HG02840 (cell line): ENCODE measurements around the gene PPIB.

Experiments
- ATAC-seq: cut with Tn5 transposase; IDR thresholded peaks from one replicate; pipeline ENCODE4 v1.9.1; 2021; ENCODE audit warnings: mild to moderate bottlenecking, moderate library complexity, moderate number of reproducible peaks; ENCODE audit not compliant: unreplicated experiment, low FRiP score

Gene PPIB

DNA sequence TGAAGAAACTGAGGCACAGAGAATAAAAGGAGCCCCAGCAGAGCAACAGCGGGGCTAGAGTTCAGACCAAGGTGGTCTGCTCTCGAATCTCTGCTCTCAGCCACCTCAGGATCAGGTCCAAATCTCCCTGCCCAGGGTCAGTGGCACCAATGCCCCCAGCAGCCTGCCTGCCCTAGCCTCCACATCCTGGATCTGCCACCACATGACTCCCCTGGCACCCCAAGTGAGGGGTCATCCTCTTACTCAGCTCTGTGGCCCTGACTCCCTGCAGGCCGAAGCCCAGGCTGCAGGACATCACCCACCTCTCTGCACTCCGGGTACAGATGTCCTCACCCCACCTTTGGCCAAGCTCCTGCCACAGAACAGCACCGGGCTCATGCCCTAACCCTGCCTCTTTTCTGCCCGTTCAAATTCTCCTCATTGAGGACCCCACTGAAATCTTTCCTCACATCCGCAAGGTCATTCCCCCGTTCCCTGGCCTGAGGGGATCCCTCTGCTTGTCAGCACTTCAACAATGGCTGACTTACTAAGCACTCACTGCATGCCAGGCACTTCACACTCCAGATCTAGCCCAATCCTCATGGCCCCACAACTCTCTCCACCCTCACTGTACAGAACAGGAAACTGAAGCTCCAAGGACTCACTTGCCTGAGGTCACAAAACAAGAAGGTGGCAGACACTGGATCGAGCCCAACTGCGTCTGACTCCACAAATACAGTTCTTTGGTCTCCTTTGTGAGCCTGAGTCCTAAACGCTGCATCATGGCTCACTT is 4.3 kb downstream of the PPIB start:
- no peak for ATAC-seq

DNA sequence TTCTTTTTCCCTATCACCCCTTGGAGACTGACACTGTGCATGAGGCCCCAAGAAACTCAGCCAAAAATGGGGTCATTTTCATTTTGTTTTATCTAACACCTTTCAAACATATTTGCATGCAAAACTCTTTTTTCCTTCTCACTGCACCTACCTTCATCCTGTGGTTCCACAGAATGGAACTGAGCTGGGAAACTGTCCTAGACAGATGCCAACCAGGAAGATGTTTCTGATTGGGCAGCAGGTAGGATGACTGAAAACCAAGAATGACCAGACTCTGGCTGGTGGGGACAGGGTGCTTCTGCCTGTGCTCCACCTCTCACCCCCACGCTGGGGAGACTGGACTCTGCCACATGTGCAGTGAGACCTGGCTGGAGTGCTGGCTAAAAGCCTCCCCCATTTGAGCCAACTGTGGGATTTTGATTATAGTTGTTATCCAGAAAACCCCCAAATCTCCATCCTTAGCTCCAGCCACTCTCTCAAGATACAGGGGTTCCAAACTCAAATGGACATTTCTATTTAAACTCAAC is 5.2 kb downstream of the PPIB start:
- no peak for ATAC-seq

DNA sequence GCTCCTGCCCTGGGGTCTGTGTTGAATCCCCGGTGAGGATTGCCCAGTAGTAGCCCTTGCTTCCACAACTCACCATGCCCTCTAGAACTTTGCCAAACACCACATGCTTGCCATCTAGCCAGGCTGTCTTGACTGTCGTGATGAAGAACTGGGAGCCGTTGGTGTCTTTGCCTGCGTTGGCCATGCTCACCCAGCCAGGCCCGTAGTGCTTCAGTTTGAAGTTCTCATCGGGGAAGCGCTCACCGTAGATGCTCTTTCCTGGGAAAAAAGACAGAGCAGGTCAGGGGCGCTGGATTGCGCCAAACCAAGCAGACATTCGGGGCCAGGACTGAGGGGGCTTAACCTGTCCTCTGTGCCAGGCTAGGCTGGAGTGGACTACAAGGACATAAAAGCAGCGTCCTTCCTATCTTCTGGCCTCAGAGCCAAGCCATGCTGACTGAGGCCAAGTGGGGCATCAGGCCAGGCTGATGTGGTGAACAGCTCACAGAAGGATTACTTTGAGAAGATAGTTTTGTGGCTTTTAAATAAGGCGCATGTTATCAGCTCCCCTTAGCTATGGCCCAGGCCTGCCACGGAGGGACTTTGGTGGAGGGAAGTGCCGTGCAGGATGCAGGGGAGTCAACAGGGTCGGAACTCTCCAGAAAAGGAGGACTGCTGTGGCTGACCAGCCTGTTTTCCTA is 6.0 kb downstream of the PPIB start:
- no peak for ATAC-seq

DNA sequence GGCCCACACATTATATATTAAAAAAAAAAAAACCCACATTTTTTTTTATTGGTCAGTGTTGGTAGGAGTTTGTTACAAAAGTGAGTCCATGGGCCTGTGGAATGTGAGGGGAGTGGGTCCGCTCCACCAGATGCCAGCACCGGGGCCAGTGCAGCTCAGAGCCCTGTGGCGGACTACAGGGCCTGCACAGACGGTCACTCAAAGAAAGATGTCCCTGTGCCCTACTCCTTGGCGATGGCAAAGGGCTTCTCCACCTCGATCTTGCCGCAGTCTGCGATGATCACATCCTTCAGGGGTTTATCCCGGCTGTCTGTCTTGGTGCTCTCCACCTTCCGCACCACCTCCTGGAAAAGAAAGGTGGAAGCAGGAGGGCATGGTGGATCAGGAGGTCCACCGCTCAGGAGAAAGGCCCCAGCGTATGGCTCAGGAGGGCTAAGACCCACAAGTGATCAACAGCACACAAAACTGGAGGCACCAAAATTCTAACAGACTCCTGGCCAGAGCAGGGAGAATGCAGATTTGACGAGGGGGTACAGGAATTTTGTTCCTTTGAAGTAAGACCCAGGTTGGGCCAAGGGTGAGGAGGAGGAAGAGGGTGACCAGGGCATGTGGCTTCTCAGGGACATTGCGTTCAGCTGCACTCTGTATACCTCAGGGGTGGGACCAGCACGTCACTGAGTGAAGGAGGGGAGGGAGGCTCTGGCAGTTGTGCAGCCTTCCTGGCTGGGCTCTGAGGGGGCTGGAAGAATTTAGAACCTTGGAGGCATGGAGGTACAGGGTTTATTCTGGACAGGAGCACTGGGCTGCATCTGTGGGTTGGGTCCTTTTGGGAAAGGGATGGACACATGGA is 6.8 kb downstream of the PPIB start:
- no peak for ATAC-seq

GRCh38 chr15:64153480-64154367 is 9.1 kb downstream of the PPIB start:
- ATAC-seq = peak; percentile 46

- ATAC-seq = peak; percentile 5
Measured at GRCh38 chr15:64152507-64153387, 10.1 kb downstream of the PPIB start.

DNA sequence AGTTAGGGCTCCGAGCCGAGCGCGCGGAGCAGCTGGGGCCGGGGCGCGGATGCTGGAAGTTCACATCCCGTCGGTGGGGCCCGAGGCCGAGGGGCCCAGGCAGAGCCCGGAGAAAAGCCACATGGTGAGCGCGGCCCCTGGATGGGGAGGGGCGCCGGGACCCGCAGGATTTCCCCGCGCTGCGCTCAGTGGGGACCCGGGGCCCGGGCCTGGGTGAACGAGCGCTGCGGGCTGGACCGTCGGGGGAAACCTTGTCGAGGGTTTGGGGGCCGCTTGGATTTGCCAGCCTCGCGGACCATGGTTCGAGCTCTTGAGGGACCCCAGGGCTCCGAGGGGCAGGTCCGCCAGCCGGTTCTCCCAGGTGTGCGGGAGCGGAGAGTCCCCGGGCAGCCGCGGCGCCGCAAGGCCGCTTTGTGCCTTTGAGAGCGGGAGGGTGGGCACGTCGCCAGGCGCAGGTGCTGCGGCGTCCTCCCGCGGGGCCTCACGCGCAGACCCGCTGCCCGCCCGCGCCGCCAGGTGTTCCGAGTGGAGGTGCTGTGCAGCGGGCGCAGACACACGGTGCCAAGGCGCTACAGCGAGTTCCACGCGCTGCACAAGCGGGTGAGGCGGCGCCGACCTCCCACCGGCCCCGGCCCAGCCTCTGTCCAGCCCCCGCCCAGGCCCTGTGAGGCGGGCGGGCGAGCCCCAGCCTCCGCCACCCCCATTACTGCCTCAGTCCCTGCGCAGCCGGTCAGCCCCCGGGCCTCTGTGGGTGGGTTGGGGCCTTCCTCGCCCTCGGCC is 10.9 kb downstream of the PPIB start, which contains the start of gene SNX22:
TSS of gene SNX22 (plus strand) at position 5 of the 780 bp plus-strand sequence. CDS start at position 50, 45 bp downstream.
- peak; percentile 7 for ATAC-seq

DNA sequence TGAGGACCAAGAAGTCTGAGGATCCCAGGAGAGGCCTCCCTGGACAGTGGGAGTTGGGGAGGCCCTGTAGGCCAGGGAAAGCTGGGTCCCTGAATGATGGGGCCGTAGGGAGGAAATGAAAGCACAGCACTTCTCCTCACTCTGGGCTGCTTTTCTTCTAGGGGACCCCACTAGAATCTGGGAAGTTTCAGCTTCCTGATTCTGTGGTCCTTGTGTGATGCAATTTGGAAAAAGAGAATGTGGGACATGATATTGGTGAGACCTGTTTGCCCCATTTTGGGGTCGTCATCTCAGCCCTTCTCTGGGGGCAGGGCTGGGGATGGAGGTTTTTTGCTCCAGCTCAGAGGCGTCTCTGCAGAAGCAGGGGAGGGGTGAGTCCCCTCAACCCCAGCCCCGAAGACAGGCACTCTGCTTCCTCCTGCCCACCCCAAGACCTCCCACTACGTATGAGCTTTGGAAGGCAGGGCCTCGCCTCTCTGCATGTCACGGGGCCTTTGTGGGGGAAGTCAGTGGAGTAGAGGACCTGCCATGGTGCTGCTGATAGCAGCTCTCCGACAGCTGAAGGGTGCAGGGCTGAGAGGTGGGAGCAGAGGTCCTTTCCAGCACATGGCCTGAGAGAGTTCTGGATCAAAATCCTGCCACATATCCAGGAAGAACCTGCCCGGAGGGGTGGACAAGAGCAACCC is 12.8 kb downstream of the PPIB start:
- no peak for ATAC-seq

GRCh38 chr15:64149424-64149823 is 13.4 kb downstream of the PPIB start:
- ATAC-seq = no peak

- no peak for ATAC-seq
Measured at GRCh38 chr15:64148581-64148980, 14.2 kb downstream of the PPIB start.

DNA sequence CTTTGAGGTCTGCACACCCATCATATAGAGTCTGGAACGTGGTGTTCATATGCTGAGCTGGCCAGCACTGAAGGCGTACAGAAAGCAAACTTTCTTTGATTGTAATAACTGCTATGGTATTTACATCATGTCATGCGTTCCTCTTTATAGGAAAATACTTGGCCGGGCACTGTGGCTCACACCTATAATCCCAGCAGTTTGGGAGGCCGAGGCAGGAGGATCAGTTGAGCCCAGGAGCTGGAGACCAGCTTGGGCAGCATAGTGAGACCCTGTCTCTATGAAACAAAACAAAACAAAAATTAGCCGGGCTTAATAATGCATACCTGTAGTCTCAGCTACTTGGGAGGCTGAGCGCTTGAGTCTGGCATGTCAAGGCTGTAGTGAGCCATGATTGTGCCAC is 14.7 kb downstream of the PPIB start:
- no peak for ATAC-seq

DNA sequence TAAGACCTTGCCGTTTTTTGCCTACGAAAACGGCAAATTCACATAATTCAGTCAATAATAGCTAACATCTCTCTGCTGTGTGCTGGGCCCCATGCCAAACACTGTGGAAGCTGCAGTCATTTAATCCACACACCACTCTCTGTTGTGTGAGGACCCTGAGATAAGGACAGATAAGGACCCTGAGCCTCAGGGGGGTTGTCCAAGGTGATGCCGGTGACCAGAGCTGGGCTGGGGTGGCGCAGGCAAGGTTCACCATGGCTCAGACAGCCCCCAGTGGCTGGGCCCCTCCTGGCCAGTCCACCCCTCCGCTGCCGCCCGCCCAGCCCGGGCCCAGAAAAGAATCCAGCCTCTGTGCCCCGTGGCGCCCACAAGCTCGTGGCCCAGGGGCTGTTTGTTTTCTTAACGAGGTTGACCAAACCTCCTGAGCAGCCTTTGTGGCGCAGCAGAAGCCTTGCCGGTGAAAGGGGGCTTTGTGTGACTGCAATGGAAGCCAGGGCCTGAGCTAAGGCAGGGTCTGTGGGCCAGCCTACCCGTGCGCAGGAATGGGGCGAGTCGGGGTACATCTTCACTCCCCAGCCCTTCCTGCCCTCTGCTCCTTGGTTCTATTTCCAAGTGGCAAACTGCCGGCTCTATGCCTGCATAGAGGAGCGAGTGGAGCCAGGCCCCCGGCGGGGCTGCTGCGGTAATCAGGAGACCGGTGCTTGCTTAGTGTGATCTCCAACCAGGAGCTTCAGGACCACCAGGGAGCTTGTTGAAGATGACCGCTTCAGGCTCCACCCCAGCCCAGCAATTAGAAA is 15.7 kb downstream of the PPIB start:
- ATAC-seq = no peak

- no peak for ATAC-seq
Measured at GRCh38 chr15:64146520-64146884, 16.3 kb downstream of the PPIB start.

DNA sequence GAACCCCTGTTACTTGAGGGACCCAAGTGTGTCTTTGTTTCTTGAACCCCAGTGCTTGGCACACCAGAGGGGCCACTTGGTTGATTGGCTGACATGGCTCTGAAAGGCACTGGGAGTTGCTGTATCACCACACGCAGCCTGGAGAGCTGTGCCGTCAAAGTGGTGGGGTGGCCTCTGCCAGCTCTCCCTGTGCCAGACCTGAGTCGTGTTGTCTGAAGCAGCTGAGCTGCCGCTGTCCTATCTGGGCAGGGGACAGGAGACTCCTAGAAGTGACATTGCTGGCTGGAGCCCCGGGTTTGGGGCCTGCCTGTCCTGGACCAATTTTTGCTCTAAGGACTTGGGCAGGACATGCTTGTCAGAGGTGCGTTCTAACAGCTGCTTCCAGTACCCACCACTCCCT is 16.8 kb downstream of the PPIB start:
- no peak for ATAC-seq

- ATAC-seq = peak; percentile 60
Measured at GRCh38 chr15:64144565-64145281, 18.1 kb downstream of the PPIB start.

- ATAC-seq = peak; percentile 6
Measured at GRCh38 chr15:64144192-64144564, 18.6 kb downstream of the PPIB start.
